ENCODE measurements around the gene AP4E1.

DNA sequence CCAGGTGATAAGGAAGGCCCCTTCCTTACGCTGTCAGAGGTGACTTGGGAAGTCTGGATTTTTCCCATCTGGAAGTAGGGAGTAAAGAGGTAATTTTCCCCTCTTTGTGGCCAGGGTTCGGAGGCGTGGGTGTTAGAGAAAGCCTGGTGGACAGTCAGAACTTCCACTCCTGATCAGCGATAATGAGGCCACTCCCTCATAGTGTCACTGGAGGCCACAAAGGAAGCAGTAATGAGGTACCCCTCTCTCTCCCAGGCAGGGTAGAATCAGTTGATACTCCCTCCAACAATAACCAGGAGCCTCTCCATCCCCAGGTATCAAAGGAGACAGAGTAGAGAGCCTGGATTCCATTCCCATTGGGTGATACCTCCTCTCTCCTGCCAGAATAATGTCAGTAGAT lies 30.0 kb downstream of the AP4E1 start:
- TF ChIP-seq, protein P1, sequence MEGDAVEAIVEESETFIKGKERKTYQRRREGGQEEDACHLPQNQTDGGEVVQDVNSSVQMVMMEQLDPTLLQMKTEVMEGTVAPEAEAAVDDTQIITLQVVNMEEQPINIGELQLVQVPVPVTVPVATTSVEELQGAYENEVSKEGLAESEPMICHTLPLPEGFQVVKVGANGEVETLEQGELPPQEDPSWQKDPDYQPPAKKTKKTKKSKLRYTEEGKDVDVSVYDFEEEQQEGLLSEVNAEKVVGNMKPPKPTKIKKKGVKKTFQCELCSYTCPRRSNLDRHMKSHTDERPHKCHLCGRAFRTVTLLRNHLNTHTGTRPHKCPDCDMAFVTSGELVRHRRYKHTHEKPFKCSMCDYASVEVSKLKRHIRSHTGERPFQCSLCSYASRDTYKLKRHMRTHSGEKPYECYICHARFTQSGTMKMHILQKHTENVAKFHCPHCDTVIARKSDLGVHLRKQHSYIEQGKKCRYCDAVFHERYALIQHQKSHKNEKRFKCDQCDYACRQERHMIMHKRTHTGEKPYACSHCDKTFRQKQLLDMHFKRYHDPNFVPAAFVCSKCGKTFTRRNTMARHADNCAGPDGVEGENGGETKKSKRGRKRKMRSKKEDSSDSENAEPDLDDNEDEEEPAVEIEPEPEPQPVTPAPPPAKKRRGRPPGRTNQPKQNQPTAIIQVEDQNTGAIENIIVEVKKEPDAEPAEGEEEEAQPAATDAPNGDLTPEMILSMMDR (IDR thresholded peaks at IDR 0.05; ENCODE audit: low read length): no peak
- TF ChIP-seq EZH2 (optimal IDR thresholded peaks at IDR 0.05; ENCODE audit: low read depth, low read length): no peak

Measured in MM.1S (cell line).